Endothelial cell of umbilical vein (primary cell): ENCODE results near the gene SUFU. TPM values are rescaled to one million over a fixed set of nuclear protein-coding genes. Genes with fewer than 3 reads are reported as not detected.

Source experiments
- BruUV-seq: library from RNA; stranded (reverse); fragments of 400-500 nt; replicated peaks from 2 replicates; lab custom pipeline; 2021; lab: Mats Ljungman, UMichigan
- CTCF ChIA-PET: fragments of 300-600, 350-600 bp; sonication (Branson Sonifier 250); formaldehyde crosslinking; loops from one replicate; lab custom pipeline; 2021; ENCODE audit warnings: antibody characterized with exemption, inconsistent platforms; lab: Charles Lee
- POLR2A ChIA-PET: fragments of 300-600, 350-600 bp; sonication (Branson Sonifier 250); formaldehyde crosslinking; loops from one replicate; lab custom pipeline; 2021; ENCODE audit warnings: antibody characterized with exemption, inconsistent platforms; lab: Charles Lee
- DNase-seq: peaks from one replicate; pipeline ENCODE4 v3.0.0-alpha.2; 2011; ENCODE audit warnings: low read depth, low spot score
- FAIRE-seq: peaks from 2 replicates; lab custom pipeline; 2011; peaks lifted over from hg19 to GRCh38; lab: Jason Lieb, UNC
- H2AFZ ChIP-seq: 2 replicates; pipeline ENCODE4 v1.6.0; 2012; ENCODE audit warnings: low read depth, low read length, control low read depth, inconsistent platforms
- H3K27ac ChIP-seq: 2 replicates; pipeline ENCODE4 v1.5.1; 2011; ENCODE audit warnings: low read depth, mild to moderate bottlenecking, control low read depth, low read length, moderate library complexity; ENCODE audit not compliant: insufficient read depth
- H3K27me3 ChIP-seq, 2 experiments: 2 replicates each; pipeline versions ENCODE4 v1.6.0 to v1.6.1; 2011; ENCODE audit warnings: low read length in 2 of 2, mixed read lengths in 1 of 2; ENCODE audit not compliant: control insufficient read depth in 2 of 2, insufficient read depth in 2 of 2
- H3K36me3 ChIP-seq, 2 experiments: 2 replicates in 1 of 2; 3 replicates in 1 of 2; pipeline ENCODE4 v1.5.1; 2011; ENCODE audit warnings: low read length in 2 of 2, mild to moderate bottlenecking in 1 of 2, moderate library complexity in 1 of 2; ENCODE audit not compliant: control insufficient read depth in 2 of 2, insufficient read depth in 2 of 2; ENCODE audit errors: extremely low read depth in 1 of 2
- H3K4me1 ChIP-seq: 3 replicates; pipeline ENCODE4 v1.5.1; 2011; ENCODE audit warnings: mild to moderate bottlenecking, low read length; ENCODE audit not compliant: control insufficient read depth, insufficient read depth; ENCODE audit errors: extremely low read depth
- H3K4me2 ChIP-seq: 2 replicates; pipeline ENCODE4 v1.6.1; 2011; ENCODE audit warnings: low read length, control low read depth, mixed read lengths; ENCODE audit not compliant: insufficient read depth
- H3K4me3 ChIP-seq, 3 experiments: fragments of 200-600 bp in 1 of 3; sonication (generic), shearing (Covaris generic) in 1 of 3; replicated peaks in 1 of 3; 2 replicates each; pipeline ENCODE4 v1.5.1; 2011 to 2016; ENCODE audit warnings: control low read depth in 3 of 3, low read length in 3 of 3, mild to moderate bottlenecking in 2 of 3, inconsistent platforms in 1 of 3, low read depth in 1 of 3, moderate library complexity in 1 of 3; ENCODE audit not compliant: insufficient read depth in 1 of 3
- H3K79me2 ChIP-seq: 2 replicates; pipeline ENCODE4 v1.6.0; 2012; ENCODE audit warnings: low read length, inconsistent platforms; ENCODE audit not compliant: control insufficient read depth, insufficient read depth
- H3K9ac ChIP-seq: replicated peaks from 2 replicates; pipeline ENCODE3; 2011; ENCODE audit warnings: low read length, control low read depth; ENCODE audit not compliant: insufficient read depth; ENCODE audit errors: extremely low read depth
- H3K9me1 ChIP-seq: replicated peaks from 3 replicates; pipeline ENCODE4 v1.6.0; 2011; ENCODE audit warnings: mild to moderate bottlenecking, low read length; ENCODE audit not compliant: control insufficient read depth, insufficient read depth; ENCODE audit errors: extremely low read depth
- H3K9me3 ChIP-seq: replicated peaks from 2 replicates; pipeline ENCODE4 v1.5.1; 2012; ENCODE audit warnings: low read length, inconsistent platforms; ENCODE audit not compliant: control insufficient read depth, insufficient read depth
- H4K20me1 ChIP-seq: replicated peaks from 2 replicates; pipeline ENCODE3; 2011; ENCODE audit warnings: mild to moderate bottlenecking, low read length; ENCODE audit not compliant: control insufficient read depth, insufficient read depth; ENCODE audit errors: extremely low read depth
- FOS ChIP-seq: IDR thresholded peaks from 2 replicates; pipeline ENCODE4 v1.6.1; 2011; ENCODE audit warnings: mild to moderate bottlenecking, low read length, moderate library complexity, borderline replicate concordance; ENCODE audit not compliant: insufficient read depth
- GATA2 ChIP-seq: IDR thresholded peaks from 2 replicates; pipeline ENCODE4 v1.7.0; 2011; ENCODE audit warnings: low read depth, mild to moderate bottlenecking, moderate library complexity, mixed read lengths, low read length; ENCODE audit not compliant: insufficient read length, insufficient read depth
- JUN ChIP-seq: IDR thresholded peaks from 2 replicates; pipeline ENCODE4 v1.6.1; 2011; ENCODE audit warnings: borderline replicate concordance, low read depth; ENCODE audit not compliant: insufficient read length, insufficient read depth
- POLR2A ChIP-seq: IDR thresholded peaks from 2 replicates; pipeline ENCODE4 v1.6.1; 2012; ENCODE audit warnings: low read depth, mild to moderate bottlenecking, control low read depth, low read length
- dilution Hi-C: fragments of 300-500 bp; cut with MboI; formaldehyde crosslinking; loops from one replicate; pipeline ENCODE4 v1.15.0; 2019; ENCODE audit warnings: low sequenced_read_pairs; ENCODE audit not compliant: extremely low pct_ligation_motif_present
- intact Hi-C: fragments of 100-400 bp; cut with micrococcal nuclease; formaldehyde crosslinking; loops from one replicate; pipeline ENCODE4 v1.10.0; 2022
- polyA plus RNA-seq, 4 experiments: library from polyadenylated mRNA; depleted of rRNA in 3 of 4; stranded (reverse) in 3 of 4; unstranded in 1 of 4; fragments of >200 nt; gene quantifications; 2 replicates each; pipeline versions ENCODE4 v1.2.1 to v1.2.3, GENCODE V29; 2011 to 2012; ENCODE audit warnings: missing spikeins in 1 of 4
- total RNA-seq: library from RNA; stranded (reverse); gene quantifications from 2 replicates; pipeline ENCODE4 v1.2.3, GENCODE V29; 2021

Gene SUFU
- total and polyA plus RNA-seq, 2 donors (not counting 3 experiments of a cell fraction or from before 2014, with no cell fraction given): 10.1 to 16.3 TPM

- no peaks in the 10 kb centered on the region for H3K79me2 ChIP-seq
- intact Hi-C loops (no loop called here), dilution Hi-C loops (no loop called here)
- POLR2A ChIA-PET: no interaction called here
- peaks cover 31% of the 10 kb centered on the region for H3K4me1 ChIP-seq
- H3K4me3 ChIP-seq: no peak overlapping the region
- DNase-seq: no peak
- TF ChIP-seq POLR2A (no peak), FOS (peak; percentile 42)
- H3K27ac ChIP-seq: no peak overlapping the region
- no TSS peak for BruUV-seq
- no peak overlapping the region for H3K9ac ChIP-seq
- no peaks in the 10 kb centered on the region for H4K20me1 ChIP-seq
- H3K9me1 ChIP-seq: no peaks in the 10 kb centered on the region
- no peak for FAIRE-seq
- H2AFZ ChIP-seq: no peak overlapping the region
- H3K4me2 ChIP-seq: no peak overlapping the region
- no peaks in the 10 kb centered on the region for H3K36me3 ChIP-seq
- H3K9me3 ChIP-seq: no peaks in the 10 kb centered on the region
- CTCF ChIA-PET: interaction anchor here (1.0 to 10.0 kb wide), 7 partner anchors 9 to 199 kb away, joined by 3 to 110 read pairs (median 5); partner anchors contain the start of genes SUFU and TRIM8
- H3K27me3 ChIP-seq: no peaks in the 10 kb centered on the region
These were observed 89.5 kb downstream of the SUFU start for GRCh38 chr10:102593074-102593803.

- Histone ChIP-seq H4K20me1 (no peaks in the 10 kb centered on the region), H3K79me2 (no peaks in the 10 kb centered on the region), H3K9ac (no peak overlapping the region), H3K4me3 (no peak overlapping the region), H3K4me2 (no peak overlapping the region), H3K36me3 (no peaks in the 10 kb centered on the region), H3K9me3 (no peaks in the 10 kb centered on the region), H3K9me1 (no peaks in the 10 kb centered on the region), H3K27me3 (no peaks in the 10 kb centered on the region), H2AFZ (no peak overlapping the region), H3K4me1 (peaks cover 36% of the 10 kb centered on the region), H3K27ac (no peak overlapping the region)
- no TSS peak for BruUV-seq
- CTCF ChIA-PET: interaction anchor here (1.5 to 10.0 kb wide), 6 partner anchors 10 to 89 kb away, joined by 5 to 110 read pairs (median 7); partner anchors contain the start of genes SUFU and TRIM8
- dilution Hi-C loops (no loop called here), intact Hi-C loops (no loop called here)
- DNase-seq (no peak), FAIRE-seq (no peak)
- peak; percentile 23 for TF ChIP-seq FOS
- no peak for TF ChIP-seq JUN
- TF ChIP-seq GATA2: no peak
- POLR2A ChIA-PET: no interaction called here
These were observed 90.0 kb downstream of the SUFU start for GRCh38 chr10:102593804-102594079.
